NCI-H187 treated with DMSO at 0.1 percent for 48 hours (cell line): ENCODE data around the gene LHFPL4.
"Not testable (repeated sequence)": the region's sequence is repeated elsewhere in the genome, so short reads cannot be mapped to it uniquely, and the experiment has no call there.

Source experiments
- DNase-seq: peaks from one replicate; lab custom pipeline; 2025; lab: John Stamatoyannopoulos, UW

The LHFPL4 gene

DNA sequence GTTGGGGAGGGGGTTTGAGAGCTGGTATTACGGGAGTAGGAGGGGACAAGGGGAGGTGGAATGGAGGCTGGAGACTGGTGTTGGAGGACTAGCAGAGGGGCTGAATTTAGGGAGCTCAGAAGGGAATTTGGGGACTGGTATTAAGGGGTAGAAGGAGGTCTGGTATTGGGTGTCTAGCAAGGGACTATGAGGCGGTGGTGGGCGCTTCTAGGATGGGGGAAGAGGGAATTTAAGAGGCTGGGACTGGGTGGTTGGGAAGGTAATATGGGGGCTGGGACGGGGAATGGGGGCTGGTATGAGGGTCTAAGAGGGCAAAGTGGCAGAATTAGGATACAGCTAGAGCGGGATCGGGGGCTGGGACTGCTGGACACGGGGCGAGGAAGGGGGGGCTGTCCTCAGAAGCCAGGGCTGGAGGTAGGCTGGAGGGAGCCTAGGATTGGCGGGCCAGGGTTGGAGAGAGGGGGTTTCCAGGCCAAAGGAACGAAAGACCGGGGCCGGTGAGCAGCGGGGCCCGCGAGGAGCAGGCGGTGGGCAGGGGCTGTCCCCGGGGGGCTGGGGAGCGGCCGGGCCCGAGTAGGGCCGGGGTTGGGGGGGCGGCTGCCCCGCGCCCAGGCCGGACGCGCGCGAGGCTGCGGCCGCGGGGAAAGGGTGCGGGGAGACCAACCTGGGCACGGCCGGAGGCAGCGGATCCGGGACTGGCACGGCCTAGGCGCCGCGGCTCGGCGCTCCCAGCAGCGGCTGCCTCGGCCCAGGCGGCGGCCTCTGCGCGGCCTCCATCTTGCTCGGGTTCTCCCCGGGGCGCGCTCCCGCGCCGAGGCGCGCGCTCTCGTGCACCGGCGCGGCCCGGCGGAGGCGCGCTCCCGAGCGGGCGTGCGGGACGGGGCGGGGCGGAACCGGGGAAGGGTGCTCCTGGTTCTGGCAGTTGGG is at the start of gene LHFPL4:
Gene LHFPL4, minus strand, starts transcription at position 802 of the 927 bp plus-strand sequence. CDS start 1,143 bp downstream, outside the sequence.
- no peak for DNase-seq

DNA sequence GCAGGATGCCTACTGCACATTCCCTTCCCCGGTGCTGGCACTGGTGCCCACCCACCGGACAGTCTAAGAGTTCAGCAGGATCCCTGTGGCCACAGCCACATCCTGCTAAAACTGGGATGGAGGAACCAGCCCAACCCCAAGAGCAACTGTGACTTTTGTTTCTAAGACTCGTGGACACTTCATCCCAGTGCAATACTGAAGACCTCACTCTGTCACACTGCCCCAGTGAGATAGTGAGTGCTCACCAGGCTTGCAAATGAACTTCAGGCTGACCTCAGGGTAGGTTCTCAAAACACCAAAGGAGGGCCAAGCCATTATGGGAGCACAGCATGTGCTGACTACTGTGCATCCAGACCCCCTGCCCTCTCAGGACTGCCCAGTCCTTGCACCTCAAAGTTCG is 49.0 kb upstream of the LHFPL4 start:
- DNase-seq: no peak

DNA sequence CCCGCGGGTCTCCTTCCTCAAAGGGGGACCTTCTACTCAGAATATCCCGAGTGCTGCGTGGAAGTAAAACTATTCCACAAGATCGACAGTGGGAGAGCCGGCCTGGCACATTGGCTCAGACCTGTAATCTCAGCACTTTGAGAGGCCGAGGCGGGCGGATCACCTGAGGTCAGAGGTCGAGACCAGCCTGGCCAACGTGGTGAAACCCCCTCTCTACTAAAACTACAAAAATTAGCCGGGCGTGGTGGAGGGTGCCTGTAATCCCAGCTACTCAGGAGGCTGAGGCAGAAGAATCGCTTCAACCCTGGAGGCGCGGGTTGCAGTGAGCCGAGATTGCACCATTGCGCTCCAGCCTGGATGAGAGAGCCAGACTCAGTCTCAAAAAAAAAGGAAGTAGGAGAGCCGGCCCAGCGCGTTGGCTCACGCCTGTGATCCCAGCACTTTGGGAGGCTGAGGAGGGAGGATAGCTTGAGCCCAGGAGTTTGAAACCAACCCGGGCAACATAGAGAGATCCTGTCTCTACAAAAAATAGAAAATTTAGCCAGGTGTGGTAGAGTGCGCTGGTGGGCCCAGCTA is 47.5 kb upstream of the LHFPL4 start:
- DNase-seq: not testable (repeated sequence)

- DNase-seq: no peak
Observed at GRCh38 chr3:9600597-9600996, 47.0 kb upstream of the LHFPL4 start.

DNA sequence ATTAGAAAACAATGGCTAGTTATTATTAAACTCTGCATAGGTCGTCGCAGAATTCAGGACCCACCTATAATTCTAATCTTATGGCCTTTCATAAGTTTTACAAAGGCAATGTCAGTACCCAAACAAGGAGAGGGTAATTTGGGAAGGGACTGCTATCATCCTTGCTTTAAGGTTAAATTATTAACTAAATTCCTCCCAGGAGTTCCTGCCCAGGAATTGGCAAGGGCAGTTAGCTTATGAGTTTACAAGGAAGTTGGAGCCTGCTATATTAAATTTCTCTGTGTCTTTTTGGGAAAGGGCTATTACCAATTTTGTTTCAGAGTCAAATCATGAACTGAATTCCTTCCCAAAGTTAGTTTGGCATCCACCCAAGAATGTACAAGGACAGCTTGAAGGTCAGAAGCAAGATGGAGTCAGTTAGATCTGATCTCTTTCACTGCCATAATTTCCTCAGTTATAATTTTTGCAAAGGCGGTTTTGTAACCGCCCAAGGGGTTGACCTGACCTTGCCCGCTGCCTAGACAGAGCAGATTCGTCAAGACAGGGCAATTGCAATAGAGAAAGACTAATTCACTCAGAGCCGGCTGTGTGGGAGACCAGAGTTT is 45.3 kb upstream of the LHFPL4 start:
- no peak for DNase-seq

DNA sequence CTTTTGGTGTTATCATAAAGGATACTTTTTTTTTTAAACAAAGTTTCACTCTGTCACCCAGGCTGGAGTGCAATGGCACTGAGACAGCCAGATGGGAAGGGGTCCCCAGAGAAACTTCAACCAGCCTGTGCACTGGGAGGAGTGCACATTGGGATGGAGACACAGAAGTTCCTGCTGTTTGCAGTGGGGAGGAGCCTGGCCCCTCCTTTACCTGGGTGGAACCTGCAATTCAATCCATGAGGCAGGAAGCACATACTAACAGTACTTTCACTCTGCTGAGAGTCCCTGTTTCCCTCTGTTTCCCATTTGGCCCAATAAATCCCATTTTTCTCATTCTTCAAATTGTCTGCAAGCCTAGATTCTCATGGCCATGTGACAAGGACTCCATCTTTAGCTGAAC is 42.3 kb upstream of the LHFPL4 start:
- no peak for DNase-seq

DNA sequence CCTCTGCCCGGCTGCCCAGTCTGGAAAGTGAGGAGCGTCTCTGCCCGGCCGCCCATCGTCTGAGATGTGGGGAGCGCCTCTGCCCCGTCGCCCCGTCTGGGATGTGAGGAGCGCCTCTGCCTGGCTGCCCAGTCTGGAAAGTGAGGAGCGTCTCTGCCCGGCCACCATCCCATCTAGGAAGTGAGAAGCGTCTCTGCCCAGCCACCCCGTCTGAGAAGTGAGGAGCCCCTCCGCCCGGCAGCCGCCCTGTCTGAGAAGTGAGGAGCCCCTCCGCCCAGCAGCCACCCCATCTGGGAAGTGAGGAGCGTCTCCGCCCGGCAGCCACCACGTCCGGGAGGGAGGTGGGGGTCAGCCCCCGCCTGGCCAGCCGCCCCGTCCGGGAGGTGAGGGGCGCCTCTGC is 38.2 kb upstream of the LHFPL4 start:
- DNase-seq: not testable (repeated sequence)

- no peak for DNase-seq
Observed at GRCh38 chr3:9590282-9590791, 36.7 kb upstream of the LHFPL4 start.

DNA sequence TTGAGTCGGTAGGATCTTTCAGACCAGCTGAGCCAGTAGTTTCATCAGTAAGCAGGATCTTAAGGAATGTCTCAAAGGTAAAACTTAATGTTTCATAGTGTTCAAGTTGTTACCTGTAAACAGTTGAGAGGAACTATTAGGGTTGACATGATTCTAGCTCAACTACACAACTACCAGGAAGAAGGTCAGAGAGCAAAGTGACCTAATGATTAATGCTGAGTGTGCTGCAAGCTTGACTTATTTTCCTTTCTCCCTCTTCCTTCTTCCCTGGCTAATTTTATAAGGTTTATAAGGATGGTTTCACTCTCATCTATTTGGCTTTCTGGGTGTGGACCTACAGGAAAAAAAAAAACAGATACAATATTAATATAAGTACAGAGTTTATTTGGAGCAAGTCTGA is 30.2 kb upstream of the LHFPL4 start:
- DNase-seq: no peak

GRCh38 chr3:9583371-9583770 is 29.7 kb upstream of the LHFPL4 start:
- no peak for DNase-seq

DNA sequence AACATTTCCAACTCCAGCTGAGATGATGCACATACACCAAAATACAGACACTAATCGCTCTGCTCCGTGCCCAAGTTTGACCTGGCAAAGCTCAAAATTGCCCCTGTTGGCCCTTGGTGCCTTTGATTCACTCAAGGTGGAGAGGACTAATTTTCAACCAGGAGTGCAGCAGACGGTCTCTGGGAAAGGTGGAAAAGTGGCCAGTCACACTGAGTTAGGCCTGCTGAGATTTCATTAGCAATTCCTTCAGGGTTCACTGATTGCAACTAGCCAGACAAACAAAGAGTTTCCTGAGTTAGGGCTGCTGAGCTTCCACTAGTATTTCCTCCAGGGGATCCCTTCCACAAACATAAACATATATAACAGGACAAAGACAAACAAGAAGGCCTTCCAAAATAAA is 28.7 kb upstream of the LHFPL4 start:
- no peak for DNase-seq

- DNase-seq: no peak
Observed at GRCh38 chr3:9581742-9582141, 28.1 kb upstream of the LHFPL4 start.

DNA sequence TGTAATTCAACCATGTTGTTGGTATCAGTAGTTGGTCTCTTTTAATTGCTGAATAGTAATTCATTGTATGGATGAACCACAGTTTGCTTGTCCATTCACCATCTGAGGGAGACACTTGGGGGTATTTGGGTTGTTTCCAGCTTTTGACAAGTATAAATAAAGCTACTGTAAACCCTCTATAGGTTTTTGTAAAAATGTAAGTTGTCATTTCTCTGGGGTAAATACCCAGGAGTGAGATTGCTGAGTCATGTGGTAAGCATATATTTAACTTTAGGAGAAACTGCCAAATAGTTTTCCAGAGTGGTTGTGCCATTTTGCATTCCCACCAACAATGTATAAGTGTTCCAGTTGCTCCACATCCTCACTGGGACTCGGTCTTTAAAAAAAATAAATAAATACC is 15.4 kb upstream of the LHFPL4 start:
- DNase-seq: no peak

DNA sequence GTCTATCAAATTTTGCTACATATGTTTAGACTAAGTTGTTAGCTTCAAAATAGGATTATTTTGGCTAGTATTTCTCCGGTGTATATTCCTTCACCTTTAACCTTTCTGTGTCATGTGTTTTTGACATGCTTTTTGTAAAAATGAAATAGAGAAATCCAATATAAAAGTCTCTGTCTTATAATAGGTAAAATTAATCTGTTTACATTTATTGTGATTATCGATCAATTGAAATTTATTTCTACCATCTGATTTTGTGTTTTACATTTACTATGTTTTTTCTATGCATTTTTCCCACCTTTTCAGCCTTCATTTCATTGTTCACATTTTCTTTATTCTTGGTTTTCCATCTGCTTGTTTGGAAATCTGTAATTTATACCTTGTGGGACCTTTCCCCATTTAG is 11.7 kb upstream of the LHFPL4 start:
- DNase-seq: no peak

DNA sequence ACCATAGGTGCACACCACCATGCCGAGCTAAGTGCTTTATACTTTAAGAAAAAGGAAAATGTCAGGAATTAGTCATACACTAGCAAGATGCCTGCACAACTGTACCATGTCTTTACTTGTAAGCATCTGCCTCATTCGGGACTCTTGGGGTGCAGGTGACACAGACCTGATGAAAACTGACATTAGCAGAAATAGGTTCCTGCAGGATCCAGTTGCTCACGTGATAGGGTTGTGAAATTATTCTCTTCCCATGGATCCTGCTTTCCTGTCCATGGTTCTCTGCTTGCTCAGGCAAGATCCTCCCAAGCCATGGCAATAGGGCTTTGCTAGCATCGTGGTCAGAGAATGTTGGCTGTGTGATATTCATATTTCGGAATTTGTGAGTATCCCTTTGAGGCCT is 10.2 kb upstream of the LHFPL4 start:
- DNase-seq: no peak

- not testable (repeated sequence) for DNase-seq
Observed at GRCh38 chr3:9560056-9560455, 6.4 kb upstream of the LHFPL4 start.

- no peak for DNase-seq
Observed at GRCh38 chr3:9553948-9554513, 409 bp upstream of the LHFPL4 start.

GRCh38 chr3:9552252-9552999 is 1.2 kb downstream of the LHFPL4 start:
- no peak for DNase-seq

DNA sequence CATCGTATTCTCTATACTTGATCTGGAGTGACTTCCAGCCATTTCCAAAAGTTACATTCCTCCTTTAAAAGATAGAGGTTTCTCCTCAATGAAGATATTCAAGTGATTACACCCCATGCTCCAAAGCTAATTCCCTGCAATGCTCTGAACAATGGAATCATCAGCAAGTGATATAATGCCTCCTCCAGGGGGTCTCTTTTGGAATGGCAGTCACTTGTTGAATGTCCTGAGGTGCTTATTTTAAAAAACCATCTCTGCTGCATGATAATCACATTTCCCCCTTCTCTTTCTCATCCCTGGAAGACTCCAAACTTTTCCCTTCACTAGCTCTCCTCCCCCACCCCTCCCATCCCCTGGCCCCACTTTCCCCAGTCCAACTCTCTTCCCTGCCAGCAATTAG is 2.6 kb downstream of the LHFPL4 start:
- DNase-seq: no peak

- DNase-seq: no peak
Observed at GRCh38 chr3:9549600-9549999, 4.0 kb downstream of the LHFPL4 start.

- DNase-seq: no peak
Observed at GRCh38 chr3:9548991-9549390, 4.6 kb downstream of the LHFPL4 start.

- DNase-seq: no peak
Observed at GRCh38 chr3:9542182-9542581, 11.4 kb downstream of the LHFPL4 start.
